HG03095 (cell line): ENCODE data around the gene GOLGA6D.
"Not testable (repeated sequence)": the region's sequence is repeated elsewhere in the genome, so short reads cannot be mapped to it uniquely, and the experiment has no call there.

Experiments
- ATAC-seq: cut with Tn5 transposase; IDR thresholded peaks from one replicate; pipeline ENCODE4 v1.9.1; 2021; ENCODE audit warnings: moderate library complexity; ENCODE audit not compliant: unreplicated experiment

GOLGA6D gene

DNA sequence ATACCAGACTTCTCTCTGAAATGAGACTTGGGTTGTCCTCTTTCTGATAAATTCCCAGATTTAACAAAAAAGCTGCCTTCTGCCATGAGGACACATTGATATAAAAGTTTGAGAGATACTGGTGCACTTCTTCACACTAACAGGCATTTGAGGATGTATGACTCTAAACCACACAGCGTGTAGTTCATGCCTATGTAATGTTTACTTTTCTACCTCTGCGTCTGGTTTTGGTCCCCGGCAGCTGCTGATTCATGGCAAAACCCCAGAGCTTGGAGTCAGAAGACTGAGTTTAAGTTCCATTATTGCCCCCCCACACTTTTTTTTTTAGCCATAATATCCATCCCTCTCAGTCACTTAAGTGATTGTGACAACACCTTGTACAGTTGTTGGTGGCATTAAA is 1.5 kb downstream of the GOLGA6D start:
- ATAC-seq = not testable (repeated sequence)

DNA sequence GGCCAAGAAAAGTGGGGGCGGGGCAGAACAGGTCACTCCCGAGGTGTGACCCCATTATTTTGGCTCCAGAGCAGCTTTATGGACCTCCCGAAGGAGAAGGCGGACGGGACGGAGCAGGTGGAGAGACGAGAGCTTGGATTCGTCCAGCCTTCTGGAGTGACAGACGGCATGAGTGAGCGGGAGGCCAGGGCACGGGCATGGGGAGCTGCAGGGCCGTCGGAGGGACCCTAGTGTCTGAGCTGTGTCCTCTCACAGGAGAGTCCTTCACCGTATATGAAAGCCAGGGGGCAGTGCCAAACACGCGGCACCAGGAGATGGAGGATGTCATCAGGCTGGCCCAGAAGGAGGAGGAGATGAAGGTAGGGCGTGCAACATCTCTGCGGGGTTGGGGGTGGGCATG is 11.0 kb downstream of the GOLGA6D start:
- ATAC-seq = not testable (repeated sequence)

DNA sequence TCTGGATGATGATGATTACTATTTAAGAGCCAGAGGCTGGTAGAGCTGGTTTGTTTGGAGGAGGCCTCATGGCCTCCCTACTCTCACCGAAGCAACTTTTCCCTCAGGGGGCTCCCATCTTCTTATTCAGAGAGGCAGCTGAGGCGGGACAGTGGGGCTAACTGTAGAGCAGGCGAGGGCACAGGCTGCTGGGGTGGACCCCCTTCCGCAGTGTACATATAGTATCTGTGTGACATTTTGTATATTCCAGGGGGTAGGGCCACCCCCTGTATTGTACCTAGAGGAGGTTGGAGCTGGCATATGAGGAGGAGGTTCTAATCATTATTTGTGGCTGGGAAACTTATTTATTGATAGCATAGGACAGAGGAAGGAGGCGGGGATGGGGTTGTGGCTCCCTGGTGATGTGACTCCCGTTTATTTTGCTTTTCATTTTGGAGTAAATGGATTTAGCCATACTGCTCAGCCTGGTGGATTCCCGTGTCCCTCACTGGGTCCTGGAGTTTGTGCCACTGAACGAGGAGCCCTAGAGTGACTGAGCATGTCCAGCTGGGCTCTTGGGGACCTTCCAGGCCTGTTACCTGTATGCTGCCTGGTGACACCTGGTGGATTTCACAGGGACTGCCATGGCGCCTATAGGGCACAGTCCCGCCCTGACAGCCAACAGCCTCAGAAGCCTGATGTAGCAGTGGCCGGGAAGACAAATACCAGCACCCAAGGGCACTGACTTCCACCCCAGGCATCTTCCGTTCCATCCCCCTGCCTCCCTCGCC is 16.1 kb downstream of the GOLGA6D start:
- ATAC-seq = not testable (repeated sequence)

DNA sequence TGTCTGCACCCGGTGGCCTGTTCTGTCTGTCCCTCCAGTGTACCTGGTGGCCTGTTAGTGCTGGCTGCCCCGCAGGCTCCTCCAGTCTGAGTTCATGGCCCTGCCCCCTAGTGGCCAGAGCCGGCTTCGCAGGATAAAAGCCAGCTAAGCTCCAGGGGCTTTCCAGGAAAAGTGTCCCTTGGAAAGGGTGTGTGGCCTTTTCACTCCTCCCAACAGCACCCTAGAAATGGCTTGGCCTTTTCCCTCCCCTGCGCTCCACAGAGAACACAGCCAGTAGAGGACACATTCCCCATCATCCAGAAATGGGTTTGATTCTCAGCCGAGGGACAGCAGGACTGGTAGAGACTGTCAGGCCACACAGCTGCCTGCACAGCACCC is 16.7 kb downstream of the GOLGA6D start:
- not testable (repeated sequence) for ATAC-seq

DNA sequence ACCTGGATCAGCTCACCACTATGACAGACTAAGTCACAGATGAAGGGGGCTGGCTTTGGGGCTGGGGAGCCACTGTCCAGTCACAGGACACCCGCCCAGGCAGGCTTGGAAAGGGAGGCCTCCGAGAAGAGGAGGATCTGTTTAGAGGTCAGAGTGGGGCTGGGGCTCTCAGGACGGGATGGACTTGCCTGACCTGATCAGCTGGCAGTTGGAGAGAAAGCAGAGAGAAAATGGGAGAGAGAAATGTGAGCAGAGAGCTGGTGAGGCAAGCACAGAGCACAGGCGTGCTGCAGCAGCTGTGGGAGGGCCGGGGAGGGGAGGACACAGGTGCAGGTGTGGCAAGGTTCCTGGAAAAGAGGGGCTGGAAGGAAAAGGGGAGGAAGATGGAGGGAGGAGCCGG is 17.4 kb downstream of the GOLGA6D start:
- not testable (repeated sequence) for ATAC-seq

GRCh38 chr15:75302318-75302717 is 19.7 kb downstream of the GOLGA6D start:
- no peak for ATAC-seq

DNA sequence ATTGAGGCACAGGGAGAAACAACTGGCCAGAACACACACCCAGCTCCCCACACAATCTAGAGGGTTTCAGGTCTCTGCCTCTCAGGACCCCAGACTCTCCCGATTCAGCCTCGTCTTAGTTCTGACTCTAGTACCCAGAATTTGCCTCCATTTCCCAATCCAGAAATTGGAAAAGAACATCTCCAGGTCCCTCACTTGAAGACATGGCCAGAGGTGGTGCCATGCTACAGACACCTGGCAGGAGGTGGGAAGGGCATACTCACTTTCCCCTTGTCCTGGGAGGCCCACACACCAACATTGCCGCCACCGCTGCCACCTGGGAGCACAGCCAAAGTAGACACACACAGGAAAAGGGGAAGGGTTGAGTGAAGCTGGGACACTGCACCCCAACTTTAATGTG is 20.1 kb downstream of the GOLGA6D start:
- ATAC-seq = not testable (repeated sequence)

DNA sequence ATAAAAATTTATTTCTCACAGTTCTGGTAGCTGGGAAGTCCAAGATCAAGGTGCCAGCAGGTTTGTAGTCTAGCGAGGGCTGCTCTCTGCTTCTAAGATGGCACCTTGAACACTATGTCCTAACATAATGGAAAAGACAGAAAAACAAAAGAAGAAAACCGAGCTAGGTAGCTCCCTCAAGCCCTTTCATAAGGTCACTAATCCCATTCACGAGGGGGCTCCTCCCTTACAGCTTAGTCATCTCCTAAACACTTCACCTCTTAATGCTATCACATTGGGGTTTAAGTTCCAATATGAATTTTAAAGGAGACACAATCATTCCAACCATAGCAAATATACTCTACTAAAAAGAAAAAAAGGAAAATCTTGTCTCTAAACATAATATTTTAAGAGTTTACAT is 23.6 kb downstream of the GOLGA6D start:
- ATAC-seq = no peak

DNA sequence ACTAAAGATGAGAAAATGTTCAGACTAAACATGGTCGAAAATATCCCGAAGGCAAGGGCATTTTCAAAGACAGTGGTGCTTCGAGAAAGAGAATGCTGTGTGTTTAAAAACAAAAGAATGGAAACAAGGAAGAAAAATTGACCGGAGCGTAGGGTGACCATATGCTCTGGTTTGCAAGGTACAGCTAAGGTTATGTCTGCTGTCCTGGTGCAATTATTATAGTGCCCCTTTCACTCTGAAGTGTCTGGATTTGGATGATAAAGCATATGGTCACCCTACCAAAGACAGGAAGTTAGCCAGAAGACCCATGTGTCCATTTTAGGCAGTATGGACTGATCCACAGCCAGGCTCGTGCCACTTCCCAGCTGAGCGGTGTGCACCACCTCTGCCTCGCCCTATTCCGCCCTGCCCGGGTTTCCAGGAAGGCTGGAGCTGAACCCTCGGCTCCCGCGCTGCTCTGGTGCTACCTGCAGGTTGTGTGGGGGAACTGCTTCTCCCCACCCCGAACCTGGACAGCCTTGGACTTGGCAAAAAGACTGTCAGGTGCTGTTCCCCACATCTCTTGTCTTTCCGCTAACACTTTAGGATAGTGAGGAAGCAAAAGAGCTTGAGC is 25.2 kb downstream of the GOLGA6D start:
- no peak for ATAC-seq

DNA sequence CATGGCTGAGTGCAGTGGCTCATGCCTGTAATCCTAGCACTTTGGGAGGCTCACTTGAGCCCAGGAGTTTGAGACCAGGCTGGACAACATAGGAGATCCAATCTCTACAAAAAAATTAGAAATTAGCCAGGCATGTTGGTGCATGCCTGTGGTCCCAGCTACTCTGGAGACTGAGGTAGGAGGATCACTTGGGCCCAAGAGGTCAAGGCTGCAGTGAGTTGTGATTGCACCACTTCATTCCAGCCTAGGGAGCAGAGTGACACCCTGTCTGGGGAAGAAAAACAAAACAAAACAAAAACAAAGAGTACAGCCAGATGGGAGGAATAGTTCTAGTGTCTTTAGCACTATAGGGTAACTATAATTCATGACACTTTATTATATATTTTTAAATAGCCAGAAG is 27.1 kb downstream of the GOLGA6D start:
- ATAC-seq = no peak

DNA sequence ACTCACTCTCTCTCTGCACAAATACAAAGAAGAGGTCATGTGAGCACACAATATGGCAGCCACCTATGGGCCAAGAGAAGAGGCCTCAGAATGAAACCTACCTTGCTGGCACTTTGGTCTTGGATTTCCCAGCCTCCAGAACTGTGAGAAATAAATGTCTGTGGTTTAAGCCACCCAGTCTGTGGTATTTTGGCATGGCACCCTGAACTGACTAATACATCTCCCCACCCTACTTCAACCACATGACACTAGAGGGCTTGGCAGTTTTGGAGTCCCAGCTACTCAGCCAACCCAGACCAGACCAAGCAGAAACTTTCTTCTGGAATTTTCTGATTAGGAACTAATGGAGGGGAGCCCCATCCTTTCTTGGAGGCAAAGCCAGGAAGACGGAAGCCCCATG is 29.9 kb downstream of the GOLGA6D start:
- not testable (repeated sequence) for ATAC-seq

GRCh38 chr15:75313116-75313845 is 30.6 kb downstream of the GOLGA6D start:
- ATAC-seq = no peak

- no peak for ATAC-seq
These were observed 32.1 kb downstream of the GOLGA6D start for GRCh38 chr15:75314552-75315290.

GRCh38 chr15:75319231-75319897 is 36.7 kb downstream of the GOLGA6D start:
- ATAC-seq = not testable (repeated sequence)

DNA sequence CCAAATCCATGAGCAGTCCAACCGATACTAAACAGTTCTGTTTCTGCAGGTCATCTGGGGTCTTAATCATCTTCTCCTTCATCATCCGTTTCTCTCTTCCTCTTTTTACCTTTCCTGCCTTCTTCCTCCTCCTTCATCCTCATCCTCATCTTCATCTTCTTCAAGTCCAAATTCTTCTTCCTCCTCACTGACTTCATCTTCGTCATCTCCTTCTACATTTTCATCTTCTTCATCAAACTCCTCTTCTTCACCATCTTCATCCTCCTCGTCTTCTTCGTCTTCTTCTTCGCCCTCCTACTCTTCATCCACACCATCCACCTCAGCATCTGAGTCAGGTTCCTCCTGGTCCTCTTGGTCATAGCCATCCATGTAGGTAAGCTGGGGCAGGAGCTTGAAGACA is 39.1 kb downstream of the GOLGA6D start:
- ATAC-seq = no peak

- no peak for ATAC-seq
These were observed 43.3 kb downstream of the GOLGA6D start for GRCh38 chr15:75325922-75326321.

DNA sequence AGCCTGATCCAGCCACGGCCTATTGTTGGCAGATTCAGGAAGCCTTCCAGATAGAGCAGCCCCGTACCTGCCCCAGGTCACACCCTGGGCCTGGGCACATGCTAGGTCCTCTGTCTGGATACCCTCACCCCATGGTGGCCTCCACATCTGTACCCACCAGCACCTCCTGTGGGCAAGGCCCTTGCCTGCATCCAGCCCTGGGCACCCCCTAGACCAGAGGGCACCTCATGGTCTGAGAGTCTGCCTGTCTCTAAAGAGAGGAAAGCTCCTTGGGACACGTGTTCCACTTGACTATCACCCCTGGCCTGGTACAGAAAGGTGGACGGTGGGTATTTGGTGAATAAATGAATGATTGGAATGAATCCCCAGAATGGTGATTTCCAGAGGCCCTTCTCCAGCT is 44.4 kb downstream of the GOLGA6D start:
- ATAC-seq = no peak

DNA sequence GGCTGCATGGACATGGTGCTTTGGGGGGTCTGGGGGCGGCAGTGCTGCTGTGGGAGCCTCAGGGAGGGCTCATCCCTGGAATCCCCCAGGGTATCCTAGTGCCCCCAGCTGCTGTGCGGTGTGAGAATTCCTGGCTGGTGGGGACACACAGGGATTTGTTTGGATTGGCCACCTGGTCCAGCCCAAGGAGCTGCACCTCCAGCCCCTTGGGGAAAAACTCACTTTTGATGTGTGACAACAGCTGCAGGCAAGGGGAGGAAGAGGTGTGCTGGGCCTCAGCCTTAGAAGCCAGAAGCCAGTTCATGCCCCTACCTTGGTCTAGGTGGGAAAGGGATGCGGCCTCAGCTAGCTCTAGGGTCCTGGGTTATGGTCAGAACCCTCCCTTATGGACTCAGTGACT is 44.9 kb downstream of the GOLGA6D start:
- no peak for ATAC-seq

DNA sequence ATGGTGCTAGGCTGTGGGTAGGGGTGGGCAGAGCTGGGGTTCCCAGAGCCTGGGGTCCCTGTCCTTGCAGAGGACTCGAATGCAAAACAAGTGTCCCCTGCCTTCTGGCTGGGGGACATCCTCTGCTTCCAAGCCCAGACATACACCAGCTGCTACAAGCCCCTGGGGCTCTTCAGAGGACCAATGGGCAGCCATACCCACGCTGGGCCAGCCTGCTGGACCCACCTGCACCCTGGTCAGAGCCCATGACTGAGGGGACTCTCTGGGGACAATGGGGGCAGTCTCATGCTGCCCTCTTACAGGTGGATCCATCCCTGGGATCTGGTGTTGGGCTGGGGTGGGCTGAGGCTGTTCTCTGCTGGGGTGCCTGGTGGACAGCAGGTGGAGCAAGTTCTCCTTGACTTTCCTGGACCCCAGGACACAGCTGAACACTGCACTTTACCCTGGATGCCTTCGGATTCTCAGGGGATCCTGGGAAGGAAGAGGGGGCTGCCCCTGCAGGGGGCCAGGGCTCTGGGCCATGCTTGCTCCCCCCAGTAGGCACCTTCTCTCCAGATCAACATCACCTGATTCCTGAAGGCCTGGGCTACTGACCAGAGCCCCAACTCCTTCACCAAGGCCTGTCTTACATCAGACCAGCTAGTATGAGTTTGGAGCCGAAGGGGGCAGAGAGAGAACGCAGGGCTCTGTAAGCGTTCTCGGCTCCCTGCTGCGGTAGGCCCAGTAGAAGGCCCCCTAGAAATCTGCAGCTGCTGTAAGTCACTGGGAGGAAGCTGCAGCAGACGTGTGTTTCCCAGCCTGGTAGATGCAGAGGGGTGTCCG is 46.1 kb downstream of the GOLGA6D start:
- ATAC-seq = no peak

GRCh38 chr15:75329571-75329970 is 46.9 kb downstream of the GOLGA6D start:
- no peak for ATAC-seq
